GM21515 (cell line): ENCODE data around the gene NR6A1.

ENCODE experiments used
- ATAC-seq: cut with Tn5 transposase; IDR thresholded peaks from one replicate; pipeline ENCODE4 v1.9.1; 2021; ENCODE audit not compliant: unreplicated experiment

Gene NR6A1

DNA sequence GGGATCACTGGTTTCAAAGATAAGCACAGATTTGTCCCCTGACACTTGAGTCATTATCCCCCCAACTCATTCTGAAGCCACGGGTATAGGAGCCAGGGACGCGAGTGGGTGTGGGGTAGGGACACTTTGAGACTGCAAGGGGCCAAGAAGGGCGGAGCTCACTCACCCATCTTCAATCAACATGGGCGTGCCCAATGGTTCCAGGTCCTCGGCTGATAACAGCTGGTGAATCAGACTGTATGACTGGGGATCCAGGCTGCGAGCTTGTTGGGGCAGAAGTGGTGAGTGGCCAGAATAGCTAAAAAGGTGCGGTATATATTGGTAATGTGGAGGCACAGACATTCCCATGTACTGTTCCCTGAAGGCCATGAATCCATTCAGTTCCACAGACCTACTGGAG, 233.2 kb downstream of the NR6A1 start:
- ATAC-seq: no peak

GRCh38 chr9:124535846-124536245, 235.3 kb downstream of the NR6A1 start:
- no peak for ATAC-seq

DNA sequence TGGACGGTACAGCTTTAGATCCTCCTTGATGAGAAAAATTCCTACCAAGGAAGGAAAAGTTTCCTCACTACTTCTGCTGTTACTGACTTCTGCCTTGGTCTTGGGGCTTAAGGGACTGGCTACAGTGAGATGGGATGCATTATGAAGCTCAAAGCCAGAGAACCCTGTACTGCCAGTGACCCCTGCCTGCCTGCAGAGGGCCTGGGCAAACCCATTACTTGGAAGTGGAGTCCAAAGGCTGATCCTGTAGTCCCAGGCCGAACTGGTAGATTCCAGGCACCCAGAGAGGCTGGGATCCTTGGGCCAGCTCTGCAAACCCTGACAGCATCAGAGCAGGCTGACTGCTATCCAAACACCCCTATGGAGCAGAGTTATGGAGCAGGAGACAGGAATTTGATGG, 238.2 kb downstream of the NR6A1 start:
- no peak for ATAC-seq

- no peak for ATAC-seq
These were observed 240.0 kb downstream of the NR6A1 start for GRCh38 chr9:124531115-124531514.

DNA sequence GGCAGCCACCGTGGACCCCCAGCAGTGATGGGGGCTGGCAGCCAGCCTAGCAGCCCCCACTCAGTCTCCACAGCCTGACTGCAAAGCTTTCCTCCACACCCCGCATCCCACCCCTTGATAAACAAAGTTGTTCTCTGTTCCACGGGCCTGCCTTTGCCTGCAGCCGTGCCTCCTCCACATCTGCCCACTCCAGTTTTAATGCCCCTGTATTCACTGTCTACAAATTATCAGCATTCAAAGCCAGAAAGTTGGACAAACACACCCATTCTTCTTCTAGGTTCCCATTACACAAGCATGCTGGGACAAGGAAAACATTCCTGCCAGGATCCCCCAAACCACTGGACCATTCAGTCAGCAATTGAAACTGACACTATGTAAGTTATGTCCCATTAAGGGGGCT, 240.9 kb downstream of the NR6A1 start:
- ATAC-seq: no peak

- ATAC-seq: no peak
These were observed 243.3 kb downstream of the NR6A1 start for GRCh38 chr9:124527781-124528180.

GRCh38 chr9:124526174-124526573, 244.9 kb downstream of the NR6A1 start:
- ATAC-seq: no peak

GRCh38 chr9:124522121-124523098, 248.7 kb downstream of the NR6A1 start:
- no peak for ATAC-seq

DNA sequence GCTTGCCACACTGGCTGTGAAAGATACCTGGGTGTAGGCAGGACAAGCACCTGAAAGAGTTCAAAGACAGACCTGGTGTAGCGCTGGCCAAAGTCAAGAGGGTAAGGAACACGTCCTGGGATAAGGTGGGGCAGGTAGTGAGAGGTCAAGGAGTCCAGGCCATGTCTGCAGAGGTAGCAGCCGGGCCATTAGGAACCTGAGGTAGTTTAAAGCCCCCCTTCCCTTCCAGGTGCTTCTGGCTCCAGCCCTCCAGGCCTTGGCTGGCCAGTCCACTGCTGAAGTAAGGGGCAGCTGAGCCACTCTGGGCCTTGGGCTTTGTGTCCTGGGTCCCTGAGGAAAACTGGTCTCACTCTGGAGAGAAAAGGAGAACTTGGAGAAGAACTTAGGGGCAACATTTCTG, 250.0 kb downstream of the NR6A1 start:
- no peak for ATAC-seq

DNA sequence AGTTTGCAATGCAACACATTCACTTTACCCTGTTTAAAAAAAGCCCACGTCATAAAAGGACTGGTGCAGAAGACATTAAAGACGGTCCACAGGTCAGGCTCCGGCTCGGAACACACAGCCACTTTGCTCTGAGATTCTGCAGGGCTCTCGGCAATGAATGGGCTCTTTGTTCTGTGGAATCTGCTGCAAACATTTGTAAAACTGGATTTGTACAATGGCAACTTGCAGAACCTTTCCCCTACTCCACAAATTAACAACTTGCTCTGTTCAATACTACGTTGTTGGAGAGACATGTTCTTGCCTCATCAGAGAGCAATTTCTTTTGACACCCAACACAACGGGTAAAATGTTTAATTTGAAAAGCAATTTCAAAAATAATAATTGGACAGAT, 250.9 kb downstream of the NR6A1 start:
- no peak for ATAC-seq

- no peak for ATAC-seq
These were observed 253.0 kb downstream of the NR6A1 start for GRCh38 chr9:124518116-124518515.

- no peak for ATAC-seq
These were observed 253.5 kb downstream of the NR6A1 start for GRCh38 chr9:124517600-124517999.

- no peak for ATAC-seq
These were observed 256.2 kb downstream of the NR6A1 start for GRCh38 chr9:124514874-124515273.

DNA sequence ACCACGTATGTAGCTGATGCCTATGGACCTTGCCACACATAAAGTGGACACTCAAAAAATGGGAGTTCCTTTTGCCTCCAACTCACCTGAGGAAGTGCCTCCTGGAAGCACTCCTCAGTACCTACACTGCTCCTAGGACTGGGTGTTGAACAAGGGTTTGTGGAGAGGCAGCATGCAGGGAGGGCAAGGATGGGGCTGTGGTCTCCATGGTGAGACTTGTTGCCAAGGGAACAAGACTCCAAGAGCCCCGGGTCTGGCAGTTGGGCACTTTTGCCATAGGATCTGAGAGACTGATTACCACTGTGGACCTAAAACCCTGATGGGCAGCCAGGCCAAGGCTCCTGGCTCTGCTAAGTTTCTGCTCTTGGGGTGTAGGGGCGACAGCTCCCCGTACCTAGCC, 257.0 kb downstream of the NR6A1 start:
- no peak for ATAC-seq

DNA sequence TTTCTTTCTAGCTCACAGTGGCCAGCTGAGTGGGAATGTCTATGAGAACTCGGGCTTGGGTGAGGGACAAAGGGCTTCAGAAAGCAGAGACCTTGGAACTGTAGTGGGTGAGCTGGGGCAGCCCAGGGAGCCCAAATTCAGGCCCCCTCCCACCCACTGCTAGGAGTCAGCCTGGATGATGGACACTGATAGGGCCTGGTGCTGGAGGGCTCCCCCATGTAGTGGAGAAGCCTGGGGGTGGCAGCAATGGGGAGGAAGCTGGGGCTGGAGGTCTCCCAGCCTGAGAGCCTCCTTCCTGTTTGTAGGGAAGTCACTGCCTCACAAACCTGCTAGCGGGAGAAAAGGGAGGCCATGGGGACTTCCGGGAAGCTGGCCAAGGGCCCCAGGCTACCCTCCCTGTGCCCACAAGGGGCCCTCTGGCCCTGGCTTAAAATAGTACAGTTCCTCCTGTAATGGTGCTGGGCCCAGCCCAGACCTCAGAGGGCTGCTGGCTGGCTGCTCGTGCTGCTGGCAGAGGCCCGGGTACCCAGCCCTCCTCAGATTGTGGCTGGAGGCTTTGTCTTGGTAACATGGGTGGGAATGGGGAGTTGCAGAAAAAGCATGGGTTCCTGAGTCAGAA, 257.6 kb downstream of the NR6A1 start:
- no peak for ATAC-seq

GRCh38 chr9:124512806-124513204, 258.3 kb downstream of the NR6A1 start:
- ATAC-seq: no peak

- no peak for ATAC-seq
These were observed 259.0 kb downstream of the NR6A1 start for GRCh38 chr9:124511891-124512805.

GRCh38 chr9:124511426-124511840, 259.7 kb downstream of the NR6A1 start:
- ATAC-seq: no peak

GRCh38 chr9:124510650-124511425, 260.3 kb downstream of the NR6A1 start:
- no peak for ATAC-seq

- no peak for ATAC-seq
These were observed 263.2 kb downstream of the NR6A1 start for GRCh38 chr9:124507880-124508423.
